Measurements from ENCODE around the gene MAGI2.

Gene MAGI2

DNA sequence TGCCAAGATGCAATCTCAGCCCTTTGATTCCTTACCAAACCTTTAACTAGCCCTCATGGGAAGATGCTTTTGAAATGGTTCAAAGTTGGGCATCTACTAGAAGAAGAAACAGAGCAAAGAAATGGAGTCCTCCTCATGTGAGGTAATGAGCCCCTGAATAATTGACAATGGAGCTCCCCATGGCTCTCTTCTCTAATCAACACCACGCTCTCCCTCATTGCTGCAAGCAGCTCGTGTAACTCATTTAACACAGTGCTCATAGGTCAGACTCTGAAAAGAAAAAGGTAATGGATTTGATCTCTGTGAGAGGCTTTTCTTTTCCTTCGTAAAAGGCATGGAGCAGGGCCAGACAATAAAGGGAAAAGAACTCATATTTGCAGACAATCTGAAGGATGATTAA is 1342.1 kb downstream of the MAGI2 start:
- no peak for DNase-seq

GRCh38 chr7:78103475-78103874 is 1350.0 kb downstream of the MAGI2 start:
- DNase-seq, result no peak

DNA sequence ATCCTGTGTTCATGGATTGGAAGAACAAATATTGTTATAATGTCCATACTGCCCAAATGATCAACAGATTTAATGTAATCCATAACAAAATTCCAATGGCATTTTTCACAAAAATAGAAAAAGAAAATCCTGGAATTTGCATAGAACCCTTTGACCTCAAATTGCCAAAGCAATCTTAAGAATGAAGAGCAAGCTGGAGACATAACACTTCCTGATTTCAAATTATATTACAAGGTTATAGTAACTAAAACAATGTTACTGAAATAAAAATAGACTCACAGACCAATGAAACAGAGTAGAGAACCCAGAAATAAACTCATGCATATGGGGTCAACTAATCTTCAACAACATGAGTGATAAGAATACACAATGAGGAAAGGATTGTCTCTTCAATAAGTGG is 1352.4 kb downstream of the MAGI2 start:
- DNase-seq, result no peak

- DNase-seq, result no peak
These were observed 1353.6 kb downstream of the MAGI2 start for GRCh38 chr7:78099715-78100394.

GRCh38 chr7:78095549-78095948 is 1357.9 kb downstream of the MAGI2 start:
- DNase-seq, result no peak

DNA sequence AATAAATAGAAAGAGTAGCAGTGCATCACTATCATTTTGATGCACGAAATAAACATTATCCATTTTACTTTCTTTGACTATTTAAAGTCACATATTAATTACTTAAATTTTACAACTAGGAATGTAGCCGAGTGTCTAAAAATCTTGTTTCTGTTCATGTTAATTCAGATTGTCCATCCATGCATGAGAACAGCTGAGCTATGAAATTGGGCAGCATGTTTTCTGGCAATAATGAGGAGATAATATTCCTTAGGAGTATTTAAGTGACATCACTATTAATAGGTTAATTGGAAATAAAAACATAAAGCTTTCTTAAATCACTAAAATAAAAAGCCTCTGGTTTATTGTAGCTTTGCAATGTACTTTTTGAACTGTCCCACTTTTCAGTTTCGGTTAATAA is 1361.1 kb downstream of the MAGI2 start:
- no peak for DNase-seq

DNA sequence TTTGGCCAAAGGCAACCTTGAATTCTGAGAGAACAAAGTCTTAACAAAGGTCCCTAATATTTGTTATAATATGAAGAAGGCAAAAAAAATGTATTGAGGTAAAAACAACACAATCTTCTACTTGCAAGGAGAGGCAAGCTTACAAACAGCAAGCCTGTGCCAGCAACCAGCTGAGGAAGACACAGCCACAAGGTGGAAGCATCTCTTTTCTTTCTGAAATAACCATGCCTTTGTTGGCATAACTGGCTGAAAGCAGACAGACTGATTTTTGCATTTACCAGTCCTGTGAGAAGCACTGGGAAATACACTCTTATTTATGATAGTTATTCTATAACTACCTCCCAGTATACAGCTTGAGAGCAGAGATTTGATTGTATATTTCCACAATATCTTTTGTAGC is 1362.9 kb downstream of the MAGI2 start:
- no peak for DNase-seq

DNA sequence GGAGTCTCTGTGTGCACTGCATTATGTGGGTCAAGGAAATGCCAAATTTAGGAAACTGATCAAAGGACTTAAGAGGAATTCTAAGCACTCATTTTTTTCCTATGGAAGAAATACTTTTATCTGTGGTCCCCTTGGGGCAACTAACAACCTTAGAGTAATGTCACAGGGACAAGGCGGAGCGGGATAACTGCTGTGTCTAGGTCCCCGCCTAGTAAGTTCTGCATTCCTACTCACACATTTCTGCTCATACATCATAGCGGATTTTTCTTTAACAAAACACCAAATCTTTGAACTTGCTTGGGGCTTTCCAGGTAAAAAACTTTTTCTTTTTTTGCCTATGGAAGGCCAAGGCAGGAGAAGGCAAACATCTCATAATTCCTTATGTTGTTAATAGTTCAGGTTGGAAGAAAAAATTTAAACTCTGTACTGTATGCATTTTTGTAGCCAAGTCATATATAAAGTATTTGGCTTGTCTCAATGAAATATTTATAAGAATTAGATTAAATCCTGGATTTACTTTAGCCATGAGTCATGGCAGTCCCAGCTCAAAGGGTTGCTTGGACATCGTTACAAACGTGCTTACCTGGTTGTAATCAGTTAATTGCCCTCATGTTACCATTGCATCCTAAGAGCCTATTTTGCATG is 1369.9 kb downstream of the MAGI2 start:
- DNase-seq, result no peak

- no peak for DNase-seq
These were observed 1370.9 kb downstream of the MAGI2 start for GRCh38 chr7:78082556-78082955.

- no peak for DNase-seq
These were observed 1371.6 kb downstream of the MAGI2 start for GRCh38 chr7:78081888-78082287.

- DNase-seq, result no peak
These were observed 1372.1 kb downstream of the MAGI2 start for GRCh38 chr7:78081344-78081743.

- DNase-seq, result no peak
These were observed 1372.7 kb downstream of the MAGI2 start for GRCh38 chr7:78080811-78081210.

- no peak for DNase-seq
These were observed 1373.2 kb downstream of the MAGI2 start for GRCh38 chr7:78080241-78080640.

DNA sequence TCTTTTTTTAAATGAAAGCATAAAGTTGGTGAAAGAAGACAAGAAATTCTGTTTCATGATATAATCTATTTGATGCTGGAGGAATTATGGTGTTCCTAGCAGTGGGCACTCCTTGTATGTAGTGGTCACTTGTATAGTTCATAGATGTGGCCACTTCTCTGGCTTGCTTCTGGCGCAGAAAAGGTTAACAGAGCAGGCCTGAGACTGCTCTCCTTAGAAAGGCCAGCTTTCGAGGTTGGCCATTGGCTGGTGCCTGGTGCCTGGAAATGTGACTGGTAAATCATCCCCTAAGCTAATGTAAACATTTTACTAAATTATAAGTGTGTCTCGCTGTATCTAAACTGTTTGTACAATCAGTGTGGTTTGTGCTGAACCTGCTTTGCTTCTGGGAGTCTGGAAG is 1378.8 kb downstream of the MAGI2 start:
- DNase-seq, result no peak

- no peak for DNase-seq
These were observed 1379.7 kb downstream of the MAGI2 start for GRCh38 chr7:78073609-78074382.

DNA sequence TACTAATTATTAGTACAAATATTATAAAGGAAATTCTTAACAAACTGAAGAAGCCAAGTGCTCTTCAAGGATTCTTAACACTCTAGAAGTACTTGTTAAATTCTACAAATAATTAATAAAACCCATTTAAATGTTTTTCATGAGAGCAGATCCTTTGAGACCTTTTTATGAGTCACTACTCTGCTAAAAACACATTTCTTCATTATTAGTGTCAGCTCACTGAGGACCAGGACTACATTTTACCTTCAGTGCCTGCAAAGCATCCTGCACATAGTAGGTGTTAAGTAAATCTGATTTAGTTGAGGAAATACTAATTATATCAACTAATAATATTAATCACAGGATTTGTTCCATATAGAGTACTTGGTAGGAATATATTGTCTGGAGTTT is 1381.3 kb downstream of the MAGI2 start:
- DNase-seq, result no peak

- no peak for DNase-seq
These were observed 1381.8 kb downstream of the MAGI2 start for GRCh38 chr7:78071491-78072200.

- DNase-seq, result no peak
These were observed 1386.9 kb downstream of the MAGI2 start for GRCh38 chr7:78066599-78066998.

DNA sequence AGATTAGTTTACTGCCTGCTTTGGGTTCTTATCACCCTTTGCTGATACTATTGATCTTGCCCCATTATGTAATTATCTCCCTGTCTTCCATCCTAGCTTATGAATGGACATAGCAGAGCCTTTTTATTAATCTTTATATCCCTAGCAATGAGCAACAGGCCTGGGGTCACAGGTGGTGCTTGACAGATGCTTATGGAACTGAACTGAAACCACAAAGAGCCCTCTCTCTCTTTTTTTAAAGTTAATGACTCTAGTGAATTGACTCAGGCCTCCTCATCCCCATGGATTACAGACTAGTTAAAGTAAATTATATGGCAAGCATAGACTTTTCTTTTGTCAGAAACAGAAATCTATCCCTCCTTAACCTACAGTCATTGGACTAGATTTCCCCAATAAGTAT is 1389.7 kb downstream of the MAGI2 start:
- DNase-seq, result no peak

DNA sequence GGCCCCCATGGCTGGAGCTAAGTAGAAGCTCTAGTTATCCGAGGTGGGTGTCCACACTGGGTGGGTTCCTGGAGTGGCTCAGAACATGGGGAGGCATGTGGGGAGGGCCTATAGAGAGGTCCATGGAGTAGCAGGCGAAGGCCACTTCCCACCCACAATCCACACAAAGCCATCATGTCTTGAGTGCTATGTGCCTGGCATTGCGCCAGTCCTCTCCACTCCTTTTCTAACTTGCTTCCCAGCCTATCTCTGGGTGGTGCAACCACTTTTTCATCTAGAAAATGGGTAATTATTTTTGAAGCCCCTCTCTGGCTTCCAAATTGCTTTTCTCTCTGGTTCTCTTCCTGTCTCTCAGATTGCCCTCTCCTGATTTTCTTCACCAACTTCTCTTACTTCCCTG is 1391.3 kb downstream of the MAGI2 start:
- DNase-seq, result no peak

DNA sequence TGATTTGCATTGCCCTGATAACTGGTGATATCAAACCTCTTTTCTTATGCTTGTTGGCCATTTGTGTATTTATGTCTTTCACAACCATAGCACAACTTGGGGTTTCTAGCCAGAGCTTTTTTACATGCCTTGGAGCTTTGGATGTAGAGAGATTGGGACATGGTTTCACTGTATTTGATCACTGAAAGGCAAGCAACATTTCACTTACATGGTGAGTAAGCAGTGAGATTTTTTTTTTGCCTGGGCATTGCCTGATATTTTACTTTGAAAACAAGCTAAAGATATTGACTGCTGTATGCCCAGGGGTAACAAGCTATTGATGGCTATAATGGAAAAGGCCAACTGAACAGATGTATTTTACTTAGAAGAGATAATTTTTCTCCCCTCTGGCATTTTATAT is 1395.9 kb downstream of the MAGI2 start:
- DNase-seq, result no peak

GRCh38 chr7:78055599-78055998 is 1397.9 kb downstream of the MAGI2 start:
- DNase-seq, result no peak

- DNase-seq, result no peak
These were observed 1398.4 kb downstream of the MAGI2 start for GRCh38 chr7:78055001-78055573.

Measured in CD4-positive, alpha-beta T cell treated with Interleukin-17A for 4 hours (primary cell).